GM19099 (cell line): Measurements from ENCODE around the gene ADCY4.

ENCODE experiments used
- POLR2A ChIP-seq: IDR thresholded peaks from 3 replicates; pipeline ENCODE4 v1.6.1; 2011; ENCODE audit warnings: low read depth; ENCODE audit not compliant: insufficient read length; ENCODE audit errors: extremely low read depth

Gene ADCY4

GRCh38 chr14:24332268-24332993 lies 2.4 kb downstream of the ADCY4 start:
- TF ChIP-seq POLR2A: no peak

- no peak for TF ChIP-seq POLR2A
Observed at GRCh38 chr14:24331731-24332267, 3.1 kb downstream of the ADCY4 start.

- TF ChIP-seq POLR2A: no peak
Observed at GRCh38 chr14:24330973-24331674, 3.7 kb downstream of the ADCY4 start.

GRCh38 chr14:24329736-24330135 lies 5.1 kb downstream of the ADCY4 start:
- TF ChIP-seq POLR2A: no peak

- TF ChIP-seq POLR2A: no peak
Observed at GRCh38 chr14:24329073-24329663, 5.7 kb downstream of the ADCY4 start.

GRCh38 chr14:24327303-24327702 lies 7.6 kb downstream of the ADCY4 start:
- no peak for TF ChIP-seq POLR2A

- TF ChIP-seq POLR2A: no peak
Observed at GRCh38 chr14:24325963-24326362, 8.9 kb downstream of the ADCY4 start.

- no peak for TF ChIP-seq POLR2A
Observed at GRCh38 chr14:24325041-24325530, 9.8 kb downstream of the ADCY4 start.

GRCh38 chr14:24324024-24324423 lies 10.8 kb downstream of the ADCY4 start:
- no peak for TF ChIP-seq POLR2A

GRCh38 chr14:24323341-24323740 lies 11.5 kb downstream of the ADCY4 start:
- no peak for TF ChIP-seq POLR2A

- TF ChIP-seq POLR2A: no peak
Observed at GRCh38 chr14:24322672-24323071, 12.2 kb downstream of the ADCY4 start.

GRCh38 chr14:24321212-24321975 lies 13.5 kb downstream of the ADCY4 start:
- TF ChIP-seq POLR2A: no peak

GRCh38 chr14:24317141-24317928 lies 17.5 kb downstream of the ADCY4 start:
- TF ChIP-seq POLR2A: no peak

GRCh38 chr14:24316597-24316950 lies 18.3 kb downstream of the ADCY4 start:
- no peak for TF ChIP-seq POLR2A
